Measurements from ENCODE around the gene ADAMTS7.
"Not testable (repeated sequence)": the region's sequence is repeated elsewhere in the genome, so short reads cannot be mapped to it uniquely, and the experiment has no call there.

DNA sequence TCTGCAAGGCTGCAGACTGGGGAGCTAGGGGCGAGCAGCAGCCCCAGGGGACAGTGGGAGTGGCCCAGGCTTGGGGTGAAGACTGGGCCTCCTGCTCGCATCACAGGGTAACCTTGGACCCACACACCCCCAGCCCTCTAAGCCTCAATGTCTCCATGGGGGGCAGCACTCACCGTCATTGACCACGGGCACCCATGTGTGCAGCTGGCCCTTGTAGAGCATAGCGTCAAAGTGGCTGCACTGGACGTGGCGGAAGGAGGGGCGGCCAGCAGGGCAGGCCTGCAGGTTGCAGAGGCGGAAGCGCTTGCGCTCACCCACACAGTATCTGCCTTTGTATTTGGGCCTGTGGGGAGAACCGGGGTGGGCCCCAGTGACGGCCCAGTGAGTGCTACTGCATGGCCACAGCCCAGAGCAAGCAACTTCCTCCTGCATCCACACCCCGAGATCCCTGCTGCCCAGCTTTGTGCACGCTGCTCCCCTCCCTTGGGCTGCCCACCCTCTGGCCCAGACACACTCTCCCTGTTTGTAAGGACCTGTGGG is 36.7 kb downstream of the ADAMTS7 start:
- TF ChIP-seq, protein P1, sequence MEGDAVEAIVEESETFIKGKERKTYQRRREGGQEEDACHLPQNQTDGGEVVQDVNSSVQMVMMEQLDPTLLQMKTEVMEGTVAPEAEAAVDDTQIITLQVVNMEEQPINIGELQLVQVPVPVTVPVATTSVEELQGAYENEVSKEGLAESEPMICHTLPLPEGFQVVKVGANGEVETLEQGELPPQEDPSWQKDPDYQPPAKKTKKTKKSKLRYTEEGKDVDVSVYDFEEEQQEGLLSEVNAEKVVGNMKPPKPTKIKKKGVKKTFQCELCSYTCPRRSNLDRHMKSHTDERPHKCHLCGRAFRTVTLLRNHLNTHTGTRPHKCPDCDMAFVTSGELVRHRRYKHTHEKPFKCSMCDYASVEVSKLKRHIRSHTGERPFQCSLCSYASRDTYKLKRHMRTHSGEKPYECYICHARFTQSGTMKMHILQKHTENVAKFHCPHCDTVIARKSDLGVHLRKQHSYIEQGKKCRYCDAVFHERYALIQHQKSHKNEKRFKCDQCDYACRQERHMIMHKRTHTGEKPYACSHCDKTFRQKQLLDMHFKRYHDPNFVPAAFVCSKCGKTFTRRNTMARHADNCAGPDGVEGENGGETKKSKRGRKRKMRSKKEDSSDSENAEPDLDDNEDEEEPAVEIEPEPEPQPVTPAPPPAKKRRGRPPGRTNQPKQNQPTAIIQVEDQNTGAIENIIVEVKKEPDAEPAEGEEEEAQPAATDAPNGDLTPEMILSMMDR (IDR thresholded peaks at IDR 0.05; ENCODE audit: insufficient read depth, low read depth, low read length) = not testable (repeated sequence)
- TF ChIP-seq EZH2 (IDR thresholded peaks at IDR 0.05; ENCODE audit: insufficient read depth, low read length) = not testable (repeated sequence)
